Measurements from ENCODE around the gene MAPK8. TPM values are rescaled to one million over a fixed set of nuclear protein-coding genes. Genes with fewer than 3 reads are reported as not detected.
A peak's percentile ranks its signal among the peaks of the same experiment; 100 is the strongest.

MAPK8 gene
- total RNA-seq, 1 donor from 2014 or later: 27.2 TPM

DNA sequence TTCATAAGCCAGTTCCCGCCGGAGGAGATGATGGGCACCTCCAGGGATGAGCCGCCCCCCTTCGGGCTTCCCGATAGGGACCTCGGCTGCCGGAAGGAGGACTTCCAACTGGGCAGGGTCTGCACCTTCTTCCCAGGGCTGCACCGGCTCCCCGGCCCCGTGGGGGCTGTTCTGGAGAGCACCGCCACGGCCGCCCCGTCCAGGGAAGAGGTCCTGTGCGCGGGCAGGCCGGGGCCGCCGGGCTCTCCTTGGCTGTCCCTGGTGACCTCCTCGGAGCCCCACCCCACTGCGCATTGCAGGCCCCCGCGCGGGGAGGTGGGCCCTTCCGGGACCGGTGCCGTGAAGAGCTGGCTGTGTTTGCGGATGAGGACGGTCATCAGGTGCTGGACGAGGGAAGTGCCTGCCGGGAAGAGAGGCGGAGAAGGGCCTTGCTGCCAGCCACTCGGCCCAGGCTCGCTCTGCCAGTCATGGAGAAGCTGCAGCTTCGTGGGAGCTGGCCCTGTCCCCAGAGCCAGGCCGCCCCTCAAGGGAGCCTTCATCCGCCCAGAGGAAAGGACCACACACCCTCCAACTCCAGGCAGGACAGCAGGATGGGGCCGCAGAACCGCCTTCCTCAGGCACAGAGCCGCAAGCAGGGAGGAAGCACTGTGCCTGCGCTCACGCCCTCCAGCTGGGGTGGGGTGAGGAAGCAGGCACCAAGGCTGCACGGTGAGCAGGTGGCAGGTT, 144.4 kb downstream of the MAPK8 start:
- peak; percentile 49 for ATAC-seq

DNA sequence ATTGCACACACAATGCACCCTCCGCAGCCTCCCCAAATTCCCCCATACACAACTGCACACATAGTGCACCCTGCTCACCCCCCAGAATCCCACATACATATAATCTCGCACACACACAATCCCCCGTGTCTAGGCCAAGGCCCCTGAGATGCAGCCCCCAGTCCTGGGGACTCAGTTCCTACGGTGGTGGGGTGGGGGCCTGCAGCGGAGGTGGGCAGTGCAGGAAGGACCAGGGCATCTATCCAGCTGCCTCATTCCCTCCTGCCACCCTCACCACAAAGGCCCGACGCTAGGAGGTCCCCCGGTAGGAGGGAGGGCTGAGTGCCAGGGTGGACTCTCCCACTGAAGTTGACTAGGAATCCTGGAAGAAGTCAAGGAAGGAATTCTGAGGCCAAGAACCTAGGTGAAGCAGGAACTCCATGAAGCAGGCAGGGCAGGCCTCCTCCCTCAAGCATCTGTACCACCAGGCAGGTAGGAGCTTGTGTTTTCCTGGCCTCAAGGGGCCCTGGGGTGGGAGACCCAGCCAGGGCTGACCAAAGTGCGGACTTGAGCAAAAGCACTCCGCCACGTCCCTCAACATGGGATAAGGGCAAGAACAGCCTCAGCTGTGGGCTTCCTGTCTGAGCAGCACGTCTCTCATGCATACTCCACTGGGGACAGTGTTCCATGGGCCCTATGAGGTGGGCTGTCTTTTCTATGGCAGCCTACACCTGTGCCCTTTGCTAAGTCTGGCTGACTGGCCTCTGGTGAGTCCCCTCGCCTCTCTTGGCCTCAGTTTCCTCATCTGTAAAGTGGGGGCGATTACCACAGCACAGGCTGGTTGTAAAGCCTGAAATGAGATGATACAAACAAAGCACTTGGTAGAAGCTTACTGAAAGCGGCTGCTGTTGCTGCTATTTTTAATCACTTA, 145.7 kb downstream of the MAPK8 start:
- ATAC-seq: no peak

DNA sequence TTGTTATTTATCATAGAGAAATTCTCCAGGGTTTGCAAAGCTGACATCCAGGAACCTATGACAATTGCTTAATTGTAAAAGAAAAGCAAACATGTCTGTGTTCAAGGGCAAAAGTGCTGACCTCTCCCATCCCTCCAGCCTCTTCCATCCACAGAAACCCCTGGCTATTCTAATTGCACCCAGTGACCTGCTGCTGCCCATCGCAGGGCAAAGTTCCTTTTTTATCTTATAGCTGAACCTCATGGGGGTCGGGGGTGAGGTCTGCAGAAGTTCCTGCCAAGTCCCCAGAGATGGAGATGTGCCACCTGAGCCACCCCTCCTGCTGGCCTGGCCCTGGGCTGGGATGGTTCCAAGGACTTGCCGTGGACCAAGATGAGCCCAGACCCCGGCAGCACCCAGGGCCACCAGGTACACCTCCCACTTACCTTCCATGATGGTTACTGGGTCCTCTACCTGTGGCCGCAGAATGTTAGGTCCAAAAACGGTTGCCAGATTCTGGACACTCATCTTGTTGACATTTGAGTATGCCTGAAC, 146.5 kb downstream of the MAPK8 start:
- no peak for ATAC-seq

DNA sequence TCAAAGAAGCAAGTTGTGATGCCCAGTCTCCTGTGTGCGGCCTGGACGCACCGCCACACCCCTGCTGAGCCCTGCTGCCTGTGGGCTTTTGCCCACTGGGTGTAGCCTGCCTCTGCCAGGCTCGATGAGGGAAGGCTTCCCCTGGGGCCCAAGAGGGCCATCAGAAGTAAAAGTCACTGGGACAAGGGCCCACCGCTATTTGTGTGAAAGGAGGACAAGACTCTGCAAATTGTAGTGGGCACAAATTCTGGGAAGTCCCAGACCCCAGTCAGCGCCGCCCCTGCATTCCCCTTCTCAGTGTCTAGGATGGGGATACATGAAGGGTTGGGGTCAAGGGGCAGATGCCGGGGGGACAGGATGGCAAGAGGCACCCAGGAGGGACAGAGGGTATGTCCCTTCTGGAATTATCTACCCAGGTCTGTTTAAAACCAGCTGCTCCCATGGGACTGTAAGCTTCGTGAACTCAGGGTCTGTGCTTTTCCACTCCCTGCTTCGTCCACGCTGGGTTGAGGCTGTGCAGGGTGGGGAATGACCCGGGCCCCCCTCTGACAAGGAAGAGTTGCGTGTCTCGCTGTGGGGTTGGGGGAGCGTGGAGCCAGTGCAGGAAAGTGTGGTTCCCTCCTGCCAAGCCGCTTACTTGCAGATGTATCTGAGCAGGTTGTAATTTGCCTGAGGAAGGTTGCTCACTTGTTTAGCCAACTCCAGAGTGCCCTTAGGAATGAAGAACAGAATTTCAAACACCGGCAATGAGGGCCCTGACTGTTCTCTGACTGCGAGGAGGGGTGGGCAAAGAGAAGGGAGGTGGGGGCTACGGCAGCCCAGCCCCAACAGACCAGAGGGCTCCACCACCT, 147.2 kb downstream of the MAPK8 start:
- ATAC-seq: no peak

DNA sequence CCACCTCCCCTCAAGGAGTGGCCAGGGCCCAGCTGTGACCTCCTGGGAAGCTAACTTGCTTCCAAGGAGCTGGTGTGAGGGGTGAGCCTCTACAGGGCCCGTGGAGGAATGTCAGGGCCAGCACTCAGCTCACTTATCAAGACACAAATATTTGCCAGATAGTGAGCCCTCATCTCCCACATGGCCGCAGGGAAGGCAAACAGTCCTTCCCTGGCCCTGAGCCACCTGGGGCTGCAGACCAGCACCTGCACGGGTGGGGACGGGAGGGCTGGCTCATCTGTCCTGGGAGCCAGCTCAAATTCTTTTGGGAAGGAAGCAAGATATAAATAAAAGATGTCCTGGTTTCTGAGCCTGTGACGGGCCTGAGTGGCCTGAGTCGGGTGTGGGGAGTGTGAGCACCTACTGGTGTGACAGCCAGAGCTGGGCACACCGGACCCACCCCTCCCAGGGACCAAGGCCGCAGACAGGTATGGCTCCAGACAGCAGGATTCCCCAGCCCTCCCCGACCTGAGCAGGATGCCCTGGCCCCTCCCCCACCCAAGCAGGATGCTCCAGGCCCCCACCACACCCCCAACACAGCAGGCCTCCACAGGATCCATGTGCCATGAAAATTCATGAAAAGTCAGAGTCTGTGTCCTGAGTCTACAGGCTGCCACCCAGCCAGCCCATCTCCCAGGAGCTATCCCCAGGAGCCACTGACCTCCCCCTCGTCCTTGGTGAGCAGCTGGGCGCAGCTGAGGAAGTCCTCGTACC, 148.0 kb downstream of the MAPK8 start:
- ATAC-seq: no peak

DNA sequence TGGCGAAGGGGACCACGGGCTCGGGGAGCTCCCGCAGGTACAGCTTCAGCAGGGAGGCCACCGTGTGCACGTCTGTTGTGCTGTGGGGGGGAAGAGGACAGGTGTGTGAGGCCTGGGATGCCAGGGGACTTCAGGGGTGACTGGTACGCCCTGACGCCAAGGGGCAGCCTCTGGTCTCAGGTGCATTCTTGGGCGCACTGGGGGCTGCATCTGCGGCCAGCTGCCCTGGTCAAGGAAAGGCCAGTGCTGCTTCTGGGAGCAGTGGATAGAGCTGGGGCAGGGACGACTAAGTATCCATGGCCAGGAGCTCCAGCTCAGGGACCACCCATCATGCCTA, 148.5 kb downstream of the MAPK8 start:
- ATAC-seq: no peak

DNA sequence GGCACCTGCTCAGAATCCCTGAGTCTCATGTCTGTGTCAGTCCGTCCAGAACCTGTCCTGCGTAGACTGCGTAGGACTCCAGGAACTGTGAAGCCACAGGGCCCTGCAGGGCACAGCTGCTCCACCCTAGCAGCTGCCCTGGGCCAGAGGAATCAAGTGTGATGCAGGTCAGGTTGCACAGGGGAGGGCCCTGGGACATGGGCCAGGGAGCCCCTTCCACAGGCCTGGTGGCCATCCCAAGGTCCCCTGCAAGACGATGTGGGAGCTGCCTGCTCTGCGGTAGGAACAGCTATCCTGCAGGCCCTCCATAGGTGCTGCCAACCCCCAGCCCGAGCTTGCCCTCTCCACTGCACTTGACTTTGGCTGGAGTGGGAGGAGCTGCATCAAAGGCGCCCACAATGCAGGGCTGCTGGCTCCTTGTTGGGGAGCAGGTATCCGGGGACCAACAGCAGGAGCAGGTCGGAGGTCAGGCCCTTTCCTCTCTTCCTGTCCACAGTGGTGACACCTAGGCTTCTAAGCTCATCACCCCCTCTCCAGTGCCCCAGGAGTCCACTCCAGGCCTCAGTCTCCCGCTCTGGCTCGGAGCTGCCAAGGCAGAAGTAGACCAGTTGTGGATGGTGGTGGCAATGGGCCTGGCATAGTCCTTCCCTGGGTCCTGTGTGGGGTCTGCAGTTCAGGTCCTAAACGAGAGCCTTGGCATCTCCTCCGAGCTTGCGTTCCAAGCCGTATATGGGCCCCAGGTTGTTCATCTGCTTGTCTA, 149.1 kb downstream of the MAPK8 start:
- no peak for ATAC-seq

DNA sequence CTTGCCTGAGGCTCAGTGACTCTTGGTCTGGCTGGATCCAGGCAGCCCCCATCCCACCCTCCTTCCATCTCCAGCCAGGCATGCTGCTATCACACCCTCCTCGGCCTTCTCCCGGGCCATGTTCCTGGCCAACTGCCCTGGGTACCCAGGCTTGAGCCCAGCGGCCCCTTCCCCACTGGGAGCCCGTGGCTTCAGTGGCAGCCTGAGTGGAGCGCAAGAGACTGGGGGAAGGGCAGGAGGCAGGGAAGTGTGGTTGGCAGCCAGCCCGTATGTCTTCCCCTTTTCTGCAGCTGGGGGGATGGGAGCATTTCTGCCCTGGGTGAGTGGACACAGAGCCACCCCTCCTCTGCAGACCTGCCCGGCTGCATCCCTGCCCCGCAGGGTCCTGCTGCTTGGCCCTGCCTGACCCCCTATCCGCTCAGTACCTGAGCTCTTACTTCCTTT, 149.9 kb downstream of the MAPK8 start:
- ATAC-seq: no peak

DNA sequence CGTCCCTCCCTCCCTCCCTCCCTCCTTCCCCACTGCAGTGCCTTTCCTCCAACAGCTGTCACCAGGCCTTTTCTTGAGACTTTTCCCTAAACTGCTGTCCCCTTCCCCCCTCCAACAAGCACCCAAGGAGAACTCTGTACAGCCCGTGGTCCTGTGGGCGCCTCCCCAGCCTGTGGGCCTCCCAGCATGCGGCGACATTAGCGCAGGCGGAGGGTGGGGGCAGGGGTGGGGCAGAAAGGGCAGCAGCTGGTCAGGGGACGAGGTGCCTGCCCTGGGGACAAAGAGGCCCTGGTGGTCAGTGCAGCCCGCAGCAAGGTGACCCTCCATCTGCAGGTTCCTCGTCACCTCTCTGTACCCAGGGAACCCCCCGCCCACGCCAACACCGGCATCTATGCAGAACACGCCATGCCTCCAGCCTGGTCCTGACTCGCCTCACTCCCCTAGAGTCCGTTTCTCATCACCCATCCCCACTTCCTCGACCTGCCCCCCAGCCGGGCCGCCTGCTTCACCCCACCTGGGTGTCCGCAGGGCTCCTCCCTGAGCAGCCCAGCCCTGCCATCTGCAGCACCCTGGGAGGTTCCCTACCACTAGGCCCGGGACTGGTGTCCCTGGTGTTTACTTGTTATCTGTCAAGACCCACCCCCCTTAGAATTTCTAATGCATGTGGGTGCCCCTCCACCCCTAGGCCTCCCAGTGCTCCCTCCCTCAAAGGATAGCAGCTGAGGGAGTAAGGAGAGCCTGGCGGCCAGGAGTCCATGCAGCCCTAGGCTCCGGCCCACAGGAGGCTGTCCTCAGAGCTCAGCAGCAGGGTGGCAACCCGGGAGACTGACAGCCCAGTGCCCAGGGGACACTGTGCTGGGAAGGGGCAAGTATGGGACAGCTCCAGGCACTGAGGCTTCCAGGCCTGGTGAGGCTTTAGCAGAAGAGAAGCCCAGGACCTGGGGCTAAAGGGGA, 150.6 kb downstream of the MAPK8 start:
- ATAC-seq: no peak

DNA sequence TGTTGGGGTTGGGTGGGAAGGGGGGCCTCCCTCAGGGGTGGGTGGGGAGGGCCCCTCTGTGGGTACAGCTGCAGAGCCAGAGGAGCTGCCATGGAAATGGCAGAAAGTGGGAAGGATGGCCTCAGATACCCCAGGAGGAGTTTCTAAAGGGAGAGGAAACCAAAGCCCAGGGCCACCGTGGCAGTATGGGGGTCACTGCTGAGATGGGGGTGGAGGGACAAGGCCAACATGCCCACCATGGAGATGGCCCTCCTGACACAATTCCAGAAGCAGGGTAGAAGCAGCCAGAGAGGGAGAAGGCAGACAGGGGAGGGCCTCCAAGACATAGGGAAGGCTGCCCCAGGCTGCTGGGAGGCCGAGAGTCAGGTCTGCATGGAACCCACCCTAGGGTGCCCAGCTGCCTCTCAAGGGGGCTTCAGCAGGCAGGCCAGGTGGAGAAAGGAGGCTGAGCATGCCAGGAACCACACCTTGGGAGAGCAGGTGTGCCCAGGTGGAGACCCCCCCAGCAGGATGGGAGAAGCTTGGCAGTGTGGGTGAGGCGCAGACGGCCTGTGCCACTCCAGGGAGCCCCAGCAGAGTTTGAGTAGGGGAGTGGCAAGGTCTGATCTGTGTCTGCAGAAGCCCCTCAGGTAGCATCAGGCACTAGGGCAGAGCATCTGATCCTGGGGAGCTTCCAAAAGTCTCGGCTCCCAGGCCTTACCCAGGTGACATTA, 151.6 kb downstream of the MAPK8 start:
- ATAC-seq: no peak

DNA sequence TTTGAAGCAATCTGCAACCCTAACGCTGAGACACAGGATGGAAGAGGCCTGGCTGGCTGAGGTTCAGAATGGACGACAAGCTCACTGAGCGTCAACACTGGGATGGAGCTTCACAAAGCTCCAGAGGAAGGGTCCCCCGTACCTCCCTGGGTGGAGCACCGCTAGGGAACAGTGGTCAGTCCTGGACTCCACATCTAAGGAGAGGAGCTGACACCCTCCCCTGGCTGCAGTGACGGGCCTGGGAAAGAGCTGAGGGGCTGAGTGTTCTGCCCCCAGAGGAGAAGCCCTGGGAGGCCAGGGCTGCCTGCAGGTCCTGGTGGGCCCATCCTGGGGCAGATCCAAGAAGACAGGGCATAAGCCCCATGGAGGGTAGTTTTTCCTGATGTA, 152.2 kb downstream of the MAPK8 start:
- ATAC-seq: no peak

DNA sequence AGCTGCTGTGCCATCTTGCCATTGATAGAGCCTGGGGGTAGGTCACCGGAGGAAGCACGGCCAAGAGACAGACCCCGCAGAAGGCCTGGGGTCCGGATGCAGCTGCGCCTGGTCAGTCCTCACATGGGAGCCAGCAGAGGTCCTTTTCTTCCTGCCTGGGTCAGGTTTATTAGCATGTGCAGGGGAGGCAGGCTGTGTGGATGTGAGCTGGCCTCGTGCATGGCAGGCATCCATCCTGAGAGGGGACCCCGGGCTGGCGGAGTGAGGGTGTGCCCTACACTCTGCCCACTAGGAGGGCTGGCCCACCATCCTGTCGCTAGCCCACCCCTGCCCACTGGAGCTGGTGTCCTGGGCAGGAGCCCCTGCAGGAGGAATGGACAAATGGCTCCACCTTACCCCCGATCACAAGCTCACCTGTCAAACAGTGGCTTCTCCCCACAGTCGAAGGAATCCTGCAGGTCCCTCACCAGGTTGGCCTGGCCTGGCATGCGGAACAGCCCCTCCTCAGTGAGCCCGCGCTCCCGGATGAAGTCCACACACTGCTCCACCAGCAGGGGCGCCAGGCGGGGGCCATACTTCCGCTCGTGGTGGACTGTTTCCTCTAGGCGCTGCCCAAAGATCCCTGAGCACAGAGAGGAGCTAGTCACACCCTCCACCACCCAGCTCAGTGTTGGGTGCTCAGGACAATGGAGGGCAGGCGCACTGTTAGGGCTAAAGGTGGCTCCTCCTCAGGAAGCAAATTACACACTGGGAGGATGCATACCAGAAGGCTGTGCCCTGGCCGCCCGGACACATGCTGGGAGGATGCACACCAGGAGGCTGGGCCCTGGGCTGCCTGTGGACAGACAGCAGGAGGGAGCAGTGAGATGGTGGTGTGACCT, 153.0 kb downstream of the MAPK8 start:
- ATAC-seq: no peak

DNA sequence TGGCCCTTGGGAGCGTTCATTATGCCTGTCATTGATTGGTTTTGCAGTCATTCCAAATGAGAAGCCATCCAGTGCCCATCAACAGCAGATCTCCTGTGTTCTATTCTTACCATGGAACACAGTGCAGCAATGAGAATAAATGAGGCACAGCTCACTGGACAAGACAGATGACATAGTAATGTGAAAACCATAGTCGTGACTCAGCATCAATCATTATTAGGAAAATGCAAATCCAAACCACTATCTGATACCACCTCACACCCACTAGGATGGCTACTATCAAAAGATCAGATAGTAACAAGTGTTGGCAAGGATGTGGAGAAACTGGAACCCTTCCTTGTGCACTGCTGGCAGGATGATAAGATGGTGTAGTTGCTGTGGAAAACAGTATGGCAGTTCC, 153.7 kb downstream of the MAPK8 start:
- ATAC-seq: no peak

DNA sequence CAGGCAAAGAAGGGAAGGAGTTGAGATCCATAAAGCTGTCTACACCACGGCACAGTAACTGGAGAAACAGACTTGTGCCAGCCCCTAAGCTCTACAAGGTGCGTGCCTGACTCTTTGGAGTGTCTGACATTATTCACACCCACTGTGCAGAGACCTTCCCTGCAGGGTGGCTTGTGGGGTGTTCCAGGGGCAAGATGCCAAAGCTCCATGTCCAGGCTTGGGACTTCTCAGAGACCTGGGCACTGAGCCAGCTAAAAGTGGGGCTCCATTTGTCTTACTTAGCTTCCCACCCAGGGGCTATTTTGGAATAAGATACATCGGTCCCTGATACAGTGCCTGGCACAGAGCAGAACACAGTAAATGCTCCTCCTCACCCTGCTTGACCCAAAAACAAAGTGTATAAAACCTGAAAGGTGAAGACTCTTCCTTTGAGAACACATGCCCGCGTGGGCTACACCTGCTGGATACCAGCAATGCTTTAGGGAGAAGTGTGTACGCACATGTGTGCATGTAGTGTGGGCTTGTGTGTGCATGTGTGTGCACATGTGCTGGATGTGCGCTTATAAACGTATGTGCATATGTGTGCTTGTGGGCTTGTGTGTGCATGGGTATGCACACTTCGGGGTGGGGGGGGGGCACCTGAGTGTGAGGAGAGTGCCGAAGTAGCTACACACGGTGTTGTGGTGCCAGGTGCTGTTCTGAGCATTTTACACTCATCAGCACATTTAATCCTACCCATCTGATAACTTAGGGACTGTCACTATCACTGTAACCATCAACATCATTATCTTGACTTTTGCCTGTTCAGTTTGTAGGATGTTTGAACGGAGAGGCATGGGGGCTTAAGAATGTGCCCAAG, 155.4 kb downstream of the MAPK8 start:
- no peak for ATAC-seq

DNA sequence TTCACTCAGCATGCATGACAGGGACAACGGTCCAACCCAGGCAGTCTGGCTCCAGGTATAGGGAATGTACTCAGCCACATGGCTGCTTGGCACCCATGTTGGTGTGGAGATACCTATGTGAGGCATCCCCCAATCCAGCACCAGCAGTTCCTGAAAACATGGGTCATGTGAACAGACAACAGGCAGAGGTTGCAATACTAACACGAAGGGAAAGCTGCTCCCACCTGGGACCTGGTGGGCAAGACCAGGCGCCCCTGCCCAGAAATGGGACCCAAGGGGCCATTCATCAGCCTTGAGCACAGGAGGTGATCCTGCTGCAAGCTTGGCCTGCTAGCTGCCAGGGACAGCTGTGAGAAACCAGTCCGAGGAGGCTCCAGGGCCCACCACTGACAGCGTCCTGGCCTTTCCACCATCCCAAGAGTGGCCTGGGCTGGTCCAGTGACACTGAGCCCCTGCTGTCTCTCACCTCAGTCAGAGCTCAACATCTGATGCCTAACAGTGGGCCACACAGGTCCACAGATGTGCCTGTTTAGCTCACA, 156.1 kb downstream of the MAPK8 start:
- no peak for ATAC-seq

DNA sequence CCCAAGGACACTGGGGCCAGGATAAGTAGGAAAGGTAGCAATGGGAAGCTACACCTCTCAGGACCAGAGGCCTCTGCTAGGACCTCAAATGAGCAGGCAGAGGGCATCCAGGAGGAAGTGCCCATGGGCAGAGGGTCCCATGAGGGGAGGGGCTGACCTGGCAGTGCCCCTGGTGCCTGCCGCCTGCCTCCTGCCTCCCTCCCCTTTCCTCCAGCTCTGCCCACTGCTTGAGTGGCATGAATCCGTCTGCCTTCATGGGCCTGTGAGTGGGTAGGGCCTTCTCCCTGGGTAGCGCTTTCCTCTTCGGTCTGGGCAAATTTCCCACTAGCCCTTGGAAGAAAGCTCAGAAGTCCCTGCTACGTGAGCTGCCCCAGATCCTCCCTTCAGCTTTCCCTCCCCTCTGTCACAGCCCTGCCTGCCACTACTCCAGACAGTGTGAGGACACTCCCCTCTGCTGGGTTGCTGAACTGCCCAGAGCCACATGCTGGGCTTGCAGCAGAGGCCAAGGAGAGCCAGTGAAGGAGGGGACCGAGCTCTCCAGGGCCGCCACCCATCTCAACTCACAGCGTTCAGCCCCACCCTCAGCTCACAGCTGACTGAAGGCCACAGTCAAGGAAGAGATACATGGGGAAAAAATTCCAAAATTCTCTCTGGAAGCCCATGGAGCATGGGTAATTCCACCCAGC, 157.0 kb downstream of the MAPK8 start:
- ATAC-seq: peak; percentile 17

Measured in esophagus mucosa (tissue), 1 donor.